K562 (cell line): ENCODE results near the gene LRIT1. TPM values are rescaled to one million over a fixed set of nuclear protein-coding genes. Genes with fewer than 3 reads are reported as not detected.

Experiments used
- HBP1 ChIP-seq: fragments of 450-650 bp; formaldehyde crosslinking; IDR thresholded peaks from 2 replicates; pipeline ENCODE4 v1.4.0; 2022; ENCODE audit warnings: missing genetic modification characterization
- REST ChIP-seq, 2 experiments: fragments of 450-650 bp; formaldehyde crosslinking in 1 of 2; IDR thresholded peaks; 2 replicates each; pipeline versions ENCODE4 v1.4.0 to v1.6.1; 2014 to 2020; ENCODE audit warnings: mild to moderate bottlenecking in 2 of 2, borderline replicate concordance in 1 of 2, low read depth in 1 of 2
- SAFB ChIP-seq: fragments of 200-400 bp; formaldehyde crosslinking; IDR thresholded peaks from 2 replicates; pipeline ENCODE4 v1.6.1; 2017; ENCODE audit warnings: low read depth, low read length, borderline replicate concordance
- TAL1 ChIP-seq: fragments of 450-650 bp; IDR thresholded peaks from 2 replicates; pipeline ENCODE4 v1.6.1; 2016; ENCODE audit warnings: mild to moderate bottlenecking
- ZBTB40 ChIP-seq, 2 experiments: fragments of 450-650 bp in 1 of 2; sonication (generic) in 1 of 2; formaldehyde crosslinking in 1 of 2; IDR thresholded peaks; 2 replicates each; pipeline versions ENCODE4 v1.7.1 to v1.9.0; 2016 to 2022; ENCODE audit warnings: inconsistent platforms in 1 of 2, mild to moderate bottlenecking in 1 of 2, missing genetic modification reagents in 1 of 2
- polyA plus RNA-seq, 8 experiments: library from polyadenylated mRNA; depleted of rRNA in 4 of 8; stranded (reverse) in 5 of 8; unstranded in 3 of 8; fragments of >200 nt; fragmentation: Nextera tagmentation in 2 of 8; fragmentation: Illumina TruSeq in 1 of 8; extraction: Ambion mirVana in 2 of 8; extraction: Trizol in 1 of 8; gene quantifications; 2 replicates each; pipeline versions ENCODE4 v1.2.1 to v1.2.3, GENCODE V29; 2011 to 2014; ENCODE audit warnings: inconsistent platforms in 1 of 8, missing spikeins in 1 of 8
- total RNA-seq, 7 experiments: library from RNA; depleted of rRNA in 6 of 7; stranded (reverse); fragments of >200 nt in 6 of 7; fragmentation: Illumina TruSeq in 2 of 7; extraction: Trizol in 2 of 7; gene quantifications; 2 replicates each; pipeline versions ENCODE4 v1.2.1 to v1.2.3, GENCODE V29; 2011 to 2021; ENCODE audit warnings: low replicate concordance in 1 of 7

LRIT1 gene
- total and polyA plus RNA-seq, 9 of the 15 experiments (the other 6 are each of a cell fraction or from before 2014, with no cell fraction given), result not detected

GRCh38 chr10:84254552-84255478, 13.5 kb upstream of the LRIT1 start (continued):
- TF ChIP-seq REST (IDR thresholded peaks at IDR 0.05; ENCODE audit: borderline replicate concordance) (peak; percentile 97), REST (CRISPR knock-in tag; IDR thresholded peaks at IDR 0.05; ENCODE audit: low read depth) (no peak), ZBTB40 (IDR thresholded peaks at IDR 0.05) (0 out of 2 replicates have a peak, but pooled peaks have one; percentile 20), ZBTB40 (CRISPR knock-in tag; IDR thresholded peaks at IDR 0.05) (no peak), SAFB (no peak), HBP1 (no peak), TAL1 (0 out of 2 replicates have a peak, but pooled peaks have one; percentile 15)
